ENCODE data around the gene KCTD6. TPM values are rescaled to one million over a fixed set of nuclear protein-coding genes. Genes with fewer than 3 reads are reported as not detected.

Gene KCTD6
- total RNA-seq, 1 donor from 2014 or later: 9.7 TPM

DNA sequence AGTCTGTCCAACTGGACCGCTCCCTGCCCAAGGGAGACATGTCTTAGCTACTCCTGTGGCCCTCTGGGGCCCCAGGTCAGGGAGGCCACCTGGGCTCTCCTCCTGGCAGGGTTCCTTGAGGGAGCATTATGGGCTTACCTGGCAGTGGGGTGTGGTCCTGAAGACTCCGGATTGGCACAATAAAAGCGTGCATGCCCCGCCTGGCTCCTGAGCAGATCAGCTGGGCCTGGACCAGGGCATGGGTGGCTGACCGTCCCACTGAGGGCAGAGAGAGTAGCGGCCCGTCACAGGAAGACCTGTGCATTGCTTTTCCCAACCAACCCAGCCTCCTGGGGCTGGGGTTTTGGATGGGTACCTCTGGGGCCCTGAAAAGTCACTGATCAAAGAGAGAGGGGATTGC, 39.7 kb downstream of the KCTD6 start:
- DNase-seq (ENCODE audit: low spot score): no peak
- Mint-ChIP-seq H3K27ac (ENCODE audit: unreplicated experiment) (no peak overlapping the region), H3K9me3 (ENCODE audit: low read depth) (no peaks in the 10 kb centered on the region), H3K4me1 (ENCODE audit: low read depth) (peaks cover 32% of the 10 kb centered on the region), H3K27me3 (ENCODE audit: low read depth) (no peaks in the 10 kb centered on the region), H3K4me3 (ENCODE audit: unreplicated experiment) (no peak overlapping the region), H3K36me3 (ENCODE audit: low read depth) (peaks cover 2% of the 10 kb centered on the region)
- TF ChIP-seq, protein P1, sequence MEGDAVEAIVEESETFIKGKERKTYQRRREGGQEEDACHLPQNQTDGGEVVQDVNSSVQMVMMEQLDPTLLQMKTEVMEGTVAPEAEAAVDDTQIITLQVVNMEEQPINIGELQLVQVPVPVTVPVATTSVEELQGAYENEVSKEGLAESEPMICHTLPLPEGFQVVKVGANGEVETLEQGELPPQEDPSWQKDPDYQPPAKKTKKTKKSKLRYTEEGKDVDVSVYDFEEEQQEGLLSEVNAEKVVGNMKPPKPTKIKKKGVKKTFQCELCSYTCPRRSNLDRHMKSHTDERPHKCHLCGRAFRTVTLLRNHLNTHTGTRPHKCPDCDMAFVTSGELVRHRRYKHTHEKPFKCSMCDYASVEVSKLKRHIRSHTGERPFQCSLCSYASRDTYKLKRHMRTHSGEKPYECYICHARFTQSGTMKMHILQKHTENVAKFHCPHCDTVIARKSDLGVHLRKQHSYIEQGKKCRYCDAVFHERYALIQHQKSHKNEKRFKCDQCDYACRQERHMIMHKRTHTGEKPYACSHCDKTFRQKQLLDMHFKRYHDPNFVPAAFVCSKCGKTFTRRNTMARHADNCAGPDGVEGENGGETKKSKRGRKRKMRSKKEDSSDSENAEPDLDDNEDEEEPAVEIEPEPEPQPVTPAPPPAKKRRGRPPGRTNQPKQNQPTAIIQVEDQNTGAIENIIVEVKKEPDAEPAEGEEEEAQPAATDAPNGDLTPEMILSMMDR (IDR thresholded peaks at IDR 0.05): no peak

DNA sequence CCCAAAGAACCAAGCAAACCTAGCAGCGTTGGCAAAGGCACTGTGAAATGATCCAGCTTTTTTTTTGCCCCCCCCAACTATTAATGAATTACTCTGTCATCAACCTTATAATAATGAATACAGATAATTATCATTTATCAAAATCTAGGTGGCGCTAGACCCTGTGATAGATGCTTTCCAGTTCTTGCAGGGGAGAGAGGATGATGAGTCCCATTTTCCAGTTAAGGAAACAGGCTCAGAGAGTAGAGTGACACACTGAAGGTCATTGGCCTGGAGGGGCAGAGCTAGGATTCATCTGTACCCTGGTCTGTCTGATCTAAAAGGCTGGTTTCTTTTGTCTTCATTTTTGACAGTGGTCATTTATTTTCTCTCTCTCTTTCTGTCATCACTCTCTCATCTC, 40.1 kb downstream of the KCTD6 start:
- TF ChIP-seq, protein P1 (IDR thresholded peaks at IDR 0.05): no peak
- no peak overlapping the region for H3K27ac Mint-ChIP-seq (ENCODE audit: unreplicated experiment)

DNA sequence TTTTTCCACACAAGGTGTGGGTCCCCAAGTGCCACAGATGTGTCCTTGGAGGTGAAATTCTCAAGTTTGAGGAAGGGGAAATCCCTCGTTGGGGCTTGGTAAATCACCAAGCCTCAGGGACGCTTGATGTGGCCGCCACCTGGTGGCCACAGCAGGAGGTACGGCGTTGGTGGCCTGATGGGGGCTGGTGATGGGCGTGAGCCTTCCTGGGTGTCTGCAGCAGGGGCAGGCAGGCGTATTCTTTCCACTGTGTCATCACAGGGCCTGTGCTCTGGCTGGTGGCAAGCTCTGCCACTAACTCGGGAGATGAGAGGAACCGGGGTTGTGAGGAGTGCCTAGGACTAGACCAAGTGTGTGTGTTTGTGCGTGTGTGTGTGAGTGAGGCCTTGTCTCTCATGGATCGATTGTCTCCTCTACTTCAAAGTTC, 40.9 kb downstream of the KCTD6 start:
- Mint-ChIP-seq H3K27ac (ENCODE audit: unreplicated experiment) (peak overlapping the region; percentile 64), H3K4me3 (ENCODE audit: unreplicated experiment) (no peak overlapping the region), H3K27me3 (ENCODE audit: low read depth) (no peaks in the 10 kb centered on the region), H3K4me1 (ENCODE audit: low read depth) (peaks cover 28% of the 10 kb centered on the region), H3K36me3 (ENCODE audit: low read depth) (no peaks in the 10 kb centered on the region), H3K9me3 (ENCODE audit: low read depth) (no peaks in the 10 kb centered on the region)
- TF ChIP-seq, protein P1 (IDR thresholded peaks at IDR 0.05): peak; percentile 96
- DNase-seq (ENCODE audit: low spot score): no peak

More for the DNA sequence above, 40.1 kb downstream of the KCTD6 start:
- no peak for DNase-seq (ENCODE audit: low spot score)
- Mint-ChIP-seq H3K4me1 (ENCODE audit: low read depth) (peaks cover 28% of the 10 kb centered on the region), H3K4me3 (ENCODE audit: unreplicated experiment) (no peak overlapping the region), H3K9me3 (ENCODE audit: low read depth) (no peaks in the 10 kb centered on the region), H3K27me3 (ENCODE audit: low read depth) (no peaks in the 10 kb centered on the region), H3K36me3 (ENCODE audit: low read depth) (no peaks in the 10 kb centered on the region)

DNA sequence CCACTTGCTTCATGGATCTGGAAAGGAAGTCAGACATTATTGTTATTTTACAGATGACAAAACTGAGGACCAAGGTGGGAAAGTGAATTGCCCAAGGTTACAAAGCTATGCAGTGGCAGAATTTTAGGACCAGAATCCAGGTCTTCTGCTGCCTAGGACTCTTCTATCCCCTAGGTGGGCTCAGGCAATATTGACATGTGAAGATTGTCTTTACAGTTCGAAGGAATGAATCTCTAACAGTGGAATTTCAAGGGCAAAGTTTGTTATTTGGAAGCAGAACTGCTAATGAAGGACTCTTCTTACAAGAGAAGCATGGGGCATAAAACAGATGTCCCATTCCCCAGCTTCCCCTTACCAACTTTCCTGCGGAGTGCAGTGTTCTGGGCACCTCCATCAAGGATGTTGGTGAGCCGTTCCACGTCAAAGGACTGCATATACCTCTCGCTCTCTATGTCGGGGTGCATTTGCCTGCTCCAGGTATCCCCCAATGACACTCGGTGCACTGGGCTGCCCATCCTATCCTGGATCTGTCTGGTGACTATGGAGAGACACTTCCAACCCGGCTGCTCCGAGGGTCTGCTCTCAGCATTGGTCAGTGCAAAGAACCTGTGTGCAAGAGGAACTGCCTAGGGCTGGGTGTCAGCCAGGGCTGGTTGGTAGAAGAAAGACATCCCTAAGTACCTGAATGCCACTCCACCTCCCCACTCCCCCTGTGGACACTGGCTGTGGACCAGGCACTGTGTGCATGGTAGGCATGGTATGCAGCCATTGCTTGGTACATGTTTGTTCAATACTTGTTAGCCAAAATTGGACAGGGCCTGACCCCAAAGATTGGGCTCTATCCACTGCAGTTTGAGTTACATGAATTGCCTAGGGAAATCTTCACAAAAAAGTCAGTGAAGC, 42.9 kb downstream of the KCTD6 start:
- no peaks in the 10 kb centered on the region for H3K27me3 Mint-ChIP-seq (ENCODE audit: low read depth)
- DNase-seq (ENCODE audit: low spot score): no peak
- peaks cover 8% of the 10 kb centered on the region for H3K4me1 Mint-ChIP-seq (ENCODE audit: low read depth)

More for the DNA sequence above, 42.9 kb downstream of the KCTD6 start:
- no peaks in the 10 kb centered on the region for H3K36me3 Mint-ChIP-seq (ENCODE audit: low read depth)
- TF ChIP-seq, protein P1 (IDR thresholded peaks at IDR 0.05): no peak
- H3K9me3 Mint-ChIP-seq (ENCODE audit: low read depth): no peaks in the 10 kb centered on the region
- no peak overlapping the region for H3K4me3 Mint-ChIP-seq (ENCODE audit: unreplicated experiment)
- no peak overlapping the region for H3K27ac Mint-ChIP-seq (ENCODE audit: unreplicated experiment)
